Astrocyte (in vitro differentiated cells and primary cell): ENCODE measurements around the gene ZDHHC4. TPM values are rescaled to one million over a fixed set of nuclear protein-coding genes. Genes with fewer than 3 reads are reported as not detected.

Experiments used
- DNase-seq: peaks from one replicate; pipeline ENCODE4 v3.0.0-alpha.2; 2010; ENCODE audit warnings: low read depth
- FAIRE-seq: peaks from 2 replicates; lab custom pipeline; 2011; peaks lifted over from hg19 to GRCh38; lab: Jason Lieb, UNC
- H2AFZ ChIP-seq: 2 replicates; pipeline ENCODE4 v1.6.0; 2012; ENCODE audit warnings: low read depth, low read length, inconsistent platforms
- H3K27ac ChIP-seq: 2 replicates; pipeline ENCODE4 v1.5.1; 2011; ENCODE audit warnings: low read depth, low read length, inconsistent platforms
- H3K27me3 ChIP-seq: 2 replicates; pipeline ENCODE4 v1.6.0; 2011; ENCODE audit warnings: low read length, inconsistent platforms; ENCODE audit not compliant: insufficient read depth
- H3K36me3 ChIP-seq: 2 replicates; pipeline ENCODE4 v1.5.1; 2011; ENCODE audit warnings: low read length, inconsistent platforms; ENCODE audit not compliant: insufficient read depth
- H3K4me1 ChIP-seq: 2 replicates; pipeline ENCODE4 v1.5.1; 2011; ENCODE audit warnings: low read length, inconsistent platforms; ENCODE audit not compliant: insufficient read depth
- H3K4me2 ChIP-seq: 2 replicates; pipeline ENCODE4 v1.6.0; 2012; ENCODE audit warnings: low read length, inconsistent platforms
- H3K4me3 ChIP-seq: 2 replicates; pipeline ENCODE4 v1.5.1; 2011; ENCODE audit warnings: low read depth, mild to moderate bottlenecking, low read length, inconsistent platforms; ENCODE audit not compliant: insufficient read depth
- H3K79me2 ChIP-seq: 2 replicates; pipeline ENCODE4 v1.6.0; 2012; ENCODE audit warnings: mild to moderate bottlenecking, low read length, inconsistent platforms; ENCODE audit not compliant: insufficient read depth
- H3K9ac ChIP-seq: 2 replicates; pipeline ENCODE4 v1.6.0; 2012; ENCODE audit warnings: mild to moderate bottlenecking, low read length, inconsistent platforms
- H3K9me3 ChIP-seq: 2 replicates; pipeline ENCODE4 v1.5.1; 2012; ENCODE audit warnings: low read depth, mild to moderate bottlenecking, low read length, inconsistent platforms; ENCODE audit not compliant: insufficient read depth
- H4K20me1 ChIP-seq: 2 replicates; pipeline ENCODE4 v1.6.0; 2012; ENCODE audit warnings: low read length, inconsistent platforms; ENCODE audit not compliant: insufficient read depth
- H3K27ac Mint-ChIP-seq: one replicate; pipeline ENCODE4 v1.8.0; 2021; ENCODE audit warnings: mild to moderate bottlenecking, mixed read lengths; ENCODE audit not compliant: unreplicated experiment
- H3K27me3 Mint-ChIP-seq: one replicate; pipeline ENCODE4 v1.8.0; 2021; ENCODE audit warnings: low read depth, mixed read lengths; ENCODE audit not compliant: unreplicated experiment
- H3K36me3 Mint-ChIP-seq: one replicate; pipeline ENCODE4 v1.8.0; 2021; ENCODE audit warnings: low read depth, mixed read lengths; ENCODE audit not compliant: unreplicated experiment
- H3K4me1 Mint-ChIP-seq: one replicate; pipeline ENCODE4 v1.8.0; 2021; ENCODE audit warnings: low read depth, mixed read lengths; ENCODE audit not compliant: unreplicated experiment
- H3K4me3 Mint-ChIP-seq: one replicate; pipeline ENCODE4 v1.8.0; 2021; ENCODE audit warnings: mild to moderate bottlenecking, moderate library complexity, mixed read lengths; ENCODE audit not compliant: unreplicated experiment
- H3K9me3 Mint-ChIP-seq: one replicate; pipeline ENCODE4 v1.8.0; 2021; ENCODE audit warnings: mild to moderate bottlenecking, mixed read lengths; ENCODE audit not compliant: unreplicated experiment
- EZH2 ChIP-seq: IDR thresholded peaks from 2 replicates; pipeline ENCODE4 v1.6.1; 2012; ENCODE audit warnings: mild to moderate bottlenecking, low read length, inconsistent platforms; ENCODE audit not compliant: insufficient read depth
- total RNA-seq: library from RNA; stranded (reverse); gene quantifications from 2 replicates; pipeline ENCODE4 v1.2.1, GENCODE V29; 2021
- TF ChIP-seq, protein P1 (sequence below): IDR thresholded peaks from 2 replicates; pipeline ENCODE4 v1.5.1; 2011; ENCODE audit warnings: low read depth, mild to moderate bottlenecking, inconsistent platforms, low read length, moderate library complexity; ENCODE audit not compliant: insufficient read depth

ZDHHC4 gene
- total RNA-seq, 1 donor from 2014 or later: 33.2 TPM

DNA sequence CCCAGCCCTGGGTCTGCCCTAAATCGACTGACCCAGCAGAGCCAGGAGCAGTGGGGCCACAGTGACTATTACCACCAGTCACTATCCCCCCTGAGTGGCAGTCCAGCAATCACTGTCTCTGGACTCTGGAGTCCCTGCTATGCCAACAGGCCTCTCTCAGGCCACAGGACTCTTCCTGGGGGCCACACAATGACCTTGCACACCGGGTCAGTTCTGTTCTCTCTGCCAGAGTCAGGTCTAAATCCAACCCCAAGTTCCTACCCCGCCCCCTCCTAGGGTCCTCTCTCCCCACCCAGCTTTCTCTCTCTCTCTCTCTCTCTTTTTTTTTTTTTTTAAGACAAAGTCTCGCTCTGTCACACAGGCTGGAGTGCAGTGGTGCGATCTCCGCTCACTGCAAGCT lies 47.6 kb upstream of the ZDHHC4 start:
- Mint-ChIP-seq H3K36me3 (peaks cover 2% of the 10 kb centered on the region), H3K4me1 (peaks cover 2% of the 10 kb centered on the region), H3K9me3 (peaks cover 2% of the 10 kb centered on the region), H3K4me3 (no peak overlapping the region), H3K27me3 (peaks cover 73% of the 10 kb centered on the region), H3K27ac (no peak overlapping the region)
- peaks cover 44% of the 10 kb centered on the region for H3K27me3 ChIP-seq
- H3K9ac ChIP-seq: no peak overlapping the region
- H3K9me3 ChIP-seq: no peaks in the 10 kb centered on the region
- H3K4me3 ChIP-seq: no peak overlapping the region
- no peak overlapping the region for H3K4me2 ChIP-seq
- no peaks in the 10 kb centered on the region for H3K79me2 ChIP-seq
- H3K36me3 ChIP-seq: no peaks in the 10 kb centered on the region
- TF ChIP-seq EZH2: no peak
- TF ChIP-seq, protein P1, sequence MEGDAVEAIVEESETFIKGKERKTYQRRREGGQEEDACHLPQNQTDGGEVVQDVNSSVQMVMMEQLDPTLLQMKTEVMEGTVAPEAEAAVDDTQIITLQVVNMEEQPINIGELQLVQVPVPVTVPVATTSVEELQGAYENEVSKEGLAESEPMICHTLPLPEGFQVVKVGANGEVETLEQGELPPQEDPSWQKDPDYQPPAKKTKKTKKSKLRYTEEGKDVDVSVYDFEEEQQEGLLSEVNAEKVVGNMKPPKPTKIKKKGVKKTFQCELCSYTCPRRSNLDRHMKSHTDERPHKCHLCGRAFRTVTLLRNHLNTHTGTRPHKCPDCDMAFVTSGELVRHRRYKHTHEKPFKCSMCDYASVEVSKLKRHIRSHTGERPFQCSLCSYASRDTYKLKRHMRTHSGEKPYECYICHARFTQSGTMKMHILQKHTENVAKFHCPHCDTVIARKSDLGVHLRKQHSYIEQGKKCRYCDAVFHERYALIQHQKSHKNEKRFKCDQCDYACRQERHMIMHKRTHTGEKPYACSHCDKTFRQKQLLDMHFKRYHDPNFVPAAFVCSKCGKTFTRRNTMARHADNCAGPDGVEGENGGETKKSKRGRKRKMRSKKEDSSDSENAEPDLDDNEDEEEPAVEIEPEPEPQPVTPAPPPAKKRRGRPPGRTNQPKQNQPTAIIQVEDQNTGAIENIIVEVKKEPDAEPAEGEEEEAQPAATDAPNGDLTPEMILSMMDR: no peak
- H2AFZ ChIP-seq: no peak overlapping the region
- H3K4me1 ChIP-seq: no peaks in the 10 kb centered on the region
- no peak for FAIRE-seq
- no peak for DNase-seq
- no peak overlapping the region for H3K27ac ChIP-seq
- no peaks in the 10 kb centered on the region for H4K20me1 ChIP-seq

DNA sequence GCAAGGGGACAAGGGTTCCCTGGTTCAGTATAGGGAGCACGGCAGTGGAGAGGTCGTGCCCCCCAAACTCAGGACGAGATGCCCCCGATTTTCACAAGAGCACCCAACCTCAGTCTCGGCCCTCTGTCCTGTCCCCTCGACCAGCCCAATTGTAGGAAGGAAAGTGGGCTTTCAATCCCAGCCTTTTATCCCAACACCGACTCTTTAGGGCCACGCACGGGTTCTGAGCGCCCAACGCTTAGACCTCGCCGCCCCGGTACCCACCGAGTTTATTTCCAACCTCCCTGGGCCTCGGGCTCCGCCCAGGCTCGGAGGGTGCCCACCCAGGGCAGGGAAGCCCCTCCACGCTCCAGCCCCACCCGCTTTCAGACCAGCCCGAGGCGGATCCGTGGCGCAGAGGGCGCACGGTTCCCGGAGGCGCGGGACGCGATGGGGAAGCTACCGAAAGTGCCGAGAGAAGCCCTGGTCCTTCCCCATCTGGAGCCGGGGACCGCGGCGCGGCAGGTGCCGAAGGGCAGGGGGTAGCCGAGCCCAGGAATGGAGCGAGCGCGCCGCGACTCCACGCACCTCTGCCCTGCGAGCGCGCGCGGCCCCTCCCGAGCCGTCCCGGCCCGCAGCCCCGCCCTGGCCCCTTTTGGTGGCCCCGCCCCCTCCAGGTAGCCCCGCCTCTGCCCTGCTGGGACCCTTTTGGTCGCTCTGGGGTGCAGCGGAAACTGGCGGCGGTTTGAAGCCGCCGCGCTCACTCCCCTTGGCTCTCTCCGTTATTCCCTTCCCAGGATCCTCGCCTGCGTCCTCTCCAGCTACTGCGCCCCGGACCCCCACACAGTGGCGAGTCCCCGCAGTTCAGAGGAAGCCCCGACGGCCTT lies 46.4 kb upstream of the ZDHHC4 start:
- Histone ChIP-seq H3K27me3 (peaks cover 50% of the 10 kb centered on the region), H3K36me3 (no peaks in the 10 kb centered on the region), H3K4me1 (no peaks in the 10 kb centered on the region), H3K4me3 (peak overlapping the region; percentile 10), H2AFZ (peak overlapping the region; percentile 60), H3K9ac (no peak overlapping the region), H3K79me2 (no peaks in the 10 kb centered on the region), H3K4me2 (peak overlapping the region; percentile 81), H3K9me3 (no peaks in the 10 kb centered on the region), H3K27ac (no peak overlapping the region), H4K20me1 (no peaks in the 10 kb centered on the region)
- peak overlapping the region; percentile 64 for H3K4me3 Mint-ChIP-seq
- no peak overlapping the region for H3K27ac Mint-ChIP-seq
- H3K36me3 Mint-ChIP-seq: peaks cover 2% of the 10 kb centered on the region
- TF ChIP-seq, protein P1: no peak
- TF ChIP-seq EZH2: peak; percentile 88
- FAIRE-seq (no peak), DNase-seq (no peak)
- peaks cover 2% of the 10 kb centered on the region for H3K4me1 Mint-ChIP-seq
- peaks cover 2% of the 10 kb centered on the region for H3K9me3 Mint-ChIP-seq
- peaks cover 82% of the 10 kb centered on the region for H3K27me3 Mint-ChIP-seq
